MCF 10A (cell line): ENCODE results near the gene FCMR. TPM values are rescaled to one million over a fixed set of nuclear protein-coding genes. Genes with fewer than 3 reads are reported as not detected.
A peak's percentile ranks its signal among the peaks of the same experiment; 100 is the strongest.

Experiments
- BruUV-seq: library from RNA; stranded (reverse); fragments of 400-500 nt; replicated peaks from 2 replicates; lab custom pipeline; 2021; lab: Mats Ljungman, UMichigan
- CTCF ChIA-PET: fragments of 300-600 bp; sonication (Branson Sonifier 250); formaldehyde crosslinking; extraction: SDS; loops from one replicate; lab custom pipeline; 2021; ENCODE audit warnings: antibody characterized with exemption, inconsistent platforms; lab: Yijun Ruan, JAX
- POLR2A ChIA-PET: fragments of 300-600, 350-650 bp; sonication (Branson Sonifier 250); formaldehyde crosslinking; extraction: SDS; loops from one replicate; lab custom pipeline; 2020; ENCODE audit warnings: antibody characterized with exemption, inconsistent platforms; lab: Yijun Ruan, JAX
- DNase-seq: peaks from one replicate; pipeline ENCODE4 v3.0.0-alpha.2; 2018; ENCODE audit not compliant: unreplicated experiment
- H3K27ac Mint-ChIP-seq: one replicate; pipeline ENCODE4 v1.8.0; 2022; ENCODE audit warnings: mild to moderate bottlenecking, low read depth, mixed read lengths; ENCODE audit not compliant: unreplicated experiment
- H3K27me3 Mint-ChIP-seq: one replicate; pipeline ENCODE4 v1.8.0; 2022; ENCODE audit warnings: mixed read lengths; ENCODE audit not compliant: insufficient read depth, unreplicated experiment
- H3K36me3 Mint-ChIP-seq: one replicate; pipeline ENCODE4 v1.8.0; 2022; ENCODE audit warnings: mild to moderate bottlenecking, moderate library complexity, mixed read lengths; ENCODE audit not compliant: insufficient read depth, unreplicated experiment
- H3K4me1 Mint-ChIP-seq: one replicate; pipeline ENCODE4 v1.8.0; 2022; ENCODE audit warnings: mixed read lengths; ENCODE audit not compliant: insufficient read depth, unreplicated experiment
- H3K4me3 Mint-ChIP-seq: one replicate; pipeline ENCODE4 v1.8.0; 2022; ENCODE audit warnings: mild to moderate bottlenecking, moderate library complexity, mixed read lengths; ENCODE audit not compliant: unreplicated experiment
- H3K9me3 Mint-ChIP-seq: one replicate; pipeline ENCODE4 v1.8.0; 2022; ENCODE audit warnings: mixed read lengths; ENCODE audit not compliant: unreplicated experiment
- CTCF ChIP-seq: fragments of 200-600 bp; IDR thresholded peaks from one replicate; pipeline ENCODE4 v1.8.0; 2022; ENCODE audit warnings: antibody characterized with exemption, mild to moderate bottlenecking; ENCODE audit not compliant: unreplicated experiment
- intact Hi-C: fragments of 100-400 bp; cut with micrococcal nuclease; formaldehyde crosslinking; loops from 2 replicates; pipeline ENCODE4 v1.14.1; 2022
- total RNA-seq: library from RNA; stranded (reverse); gene quantifications from 2 replicates; pipeline ENCODE4 v1.2.3, GENCODE V29; 2022

Gene FCMR
- total RNA-seq, 1 experiment from 2014 or later = 10.1 TPM

- Mint-ChIP-seq H3K4me3 (peak overlapping the region; percentile 43), H3K27me3 (peaks cover 7% of the 10 kb centered on the region), H3K36me3 (no peaks in the 10 kb centered on the region), H3K9me3 (no peaks in the 10 kb centered on the region), H3K27ac (no peak overlapping the region), H3K4me1 (peaks cover 60% of the 10 kb centered on the region)
- no peak for TF ChIP-seq CTCF
- POLR2A ChIA-PET = interaction anchor here (1.9 to 8.1 kb wide), 11 partner anchors 13 to 273 kb away, joined by 7 to 271 read pairs (median 15); partner anchors contain the start of genes C1orf116, DYRK3, IL20 and IL24
- DNase-seq = no peak
- no TSS peak for BruUV-seq
- CTCF ChIA-PET = interaction anchor here (1.1 to 6.1 kb wide), 28 partner anchors 9 to 299 kb away, joined by 3 to 89 read pairs (median 19); partner anchors contain the start of genes C1orf116, DYRK3, IL20 and IL24
- intact Hi-C loops = no loop called here
These were observed 13.7 kb downstream of the FCMR start for GRCh38 chr1:206908038-206908437.

- ChIA-PET POLR2A (interaction anchor here (2.8 to 8.1 kb wide), 2 partner anchors 12 to 35 kb away, joined by 15 to 271 read pairs; partner anchors contain the start of gene IL24), CTCF (interaction anchor here (0.7 to 6.1 kb wide), 16 partner anchors 8 to 298 kb away, joined by 3 to 89 read pairs (median 13); partner anchors contain the start of gene IL20)
- intact Hi-C loops = no loop called here
- Mint-ChIP-seq H3K27me3 (peaks cover under 1% of the 10 kb centered on the region), H3K27ac (no peak overlapping the region), H3K4me3 (no peak overlapping the region), H3K9me3 (no peaks in the 10 kb centered on the region), H3K36me3 (no peaks in the 10 kb centered on the region), H3K4me1 (peaks cover 60% of the 10 kb centered on the region)
- peak; percentile 65 for DNase-seq
- peak; percentile 40 for TF ChIP-seq CTCF
- no TSS peak for BruUV-seq
These were observed 14.3 kb downstream of the FCMR start for GRCh38 chr1:206907304-206907991.

GRCh38 chr1:206905295-206906164 is 16.2 kb downstream of the FCMR start:
- POLR2A ChIA-PET = interaction anchor here (0.6 to 8.1 kb wide), 15 partner anchors 10 to 370 kb away, joined by 3 to 271 read pairs (median 4); partner anchors contain the start of genes DYRK3 and IL24
- no TSS peak for BruUV-seq
- no peak for TF ChIP-seq CTCF
- Mint-ChIP-seq H3K9me3 (no peaks in the 10 kb centered on the region), H3K27me3 (no peaks in the 10 kb centered on the region), H3K36me3 (no peaks in the 10 kb centered on the region), H3K27ac (peak overlapping the region; percentile 22), H3K4me3 (no peak overlapping the region), H3K4me1 (peaks cover 51% of the 10 kb centered on the region)
- intact Hi-C loops = no loop called here
- DNase-seq = peak; percentile 97
- CTCF ChIA-PET = interaction anchor here (0.6 to 6.1 kb wide), 21 partner anchors 9 to 196 kb away, joined by 3 to 89 read pairs (median 4); partner anchors contain the start of gene IL20
